Measurements from ENCODE around the gene KCNIP2. TPM values are rescaled to one million over a fixed set of nuclear protein-coding genes. Genes with fewer than 3 reads are reported as not detected.
A peak's percentile ranks its signal among the peaks of the same experiment; 100 is the strongest.

KCNIP2 gene
- total and polyA plus RNA-seq, 2 of the 13 experiments (the other 11 are each of a cell fraction or from before 2014, with no cell fraction given) = 0.42 to 0.70 TPM

DNA sequence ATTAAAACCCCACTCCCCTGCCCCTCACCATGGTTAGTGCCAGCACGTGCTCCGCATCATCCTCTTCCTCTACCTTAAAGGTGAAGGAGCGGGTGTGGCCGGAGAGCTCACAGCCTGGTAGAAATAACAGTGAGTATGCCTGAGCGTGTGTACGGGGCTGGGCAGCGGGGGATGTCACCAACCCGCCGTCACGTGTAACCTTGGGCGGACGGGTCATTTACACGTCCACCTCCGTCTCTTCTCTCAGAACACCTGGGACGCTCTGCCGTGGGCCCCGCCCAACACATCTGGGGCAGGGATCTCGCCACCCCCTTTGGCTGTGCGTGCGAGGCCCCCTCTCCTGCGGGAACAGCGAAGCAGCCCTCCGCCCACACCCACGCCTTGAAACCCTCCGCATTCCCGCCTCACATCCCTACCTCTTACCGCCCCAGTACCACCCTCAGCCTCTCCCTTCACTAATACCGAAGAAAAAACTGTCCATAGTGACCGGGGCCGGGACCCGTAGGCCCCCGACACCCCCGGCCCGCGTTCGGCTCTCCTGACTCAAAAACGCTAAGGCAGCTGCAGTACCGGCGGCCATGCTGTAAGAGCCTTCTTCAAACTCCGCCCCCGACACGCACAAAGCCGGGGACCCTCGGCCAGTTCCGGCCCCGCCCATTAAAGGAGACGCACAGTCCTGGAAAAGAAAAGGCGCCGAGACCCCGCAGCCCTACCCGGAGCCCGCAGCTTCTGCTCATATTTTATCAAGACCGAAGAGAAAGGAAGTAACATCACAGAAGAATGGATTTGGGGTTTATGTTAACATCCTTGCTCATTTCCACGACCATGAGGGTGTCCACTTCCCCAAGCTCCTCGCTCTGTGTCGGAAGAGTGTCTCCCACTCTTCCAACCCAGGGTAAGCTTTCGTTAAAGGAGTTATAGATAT, 60.5 kb downstream of the KCNIP2 start, which contains the start of gene NPM3 (continued):
- TF ChIP-seq, protein P1, sequence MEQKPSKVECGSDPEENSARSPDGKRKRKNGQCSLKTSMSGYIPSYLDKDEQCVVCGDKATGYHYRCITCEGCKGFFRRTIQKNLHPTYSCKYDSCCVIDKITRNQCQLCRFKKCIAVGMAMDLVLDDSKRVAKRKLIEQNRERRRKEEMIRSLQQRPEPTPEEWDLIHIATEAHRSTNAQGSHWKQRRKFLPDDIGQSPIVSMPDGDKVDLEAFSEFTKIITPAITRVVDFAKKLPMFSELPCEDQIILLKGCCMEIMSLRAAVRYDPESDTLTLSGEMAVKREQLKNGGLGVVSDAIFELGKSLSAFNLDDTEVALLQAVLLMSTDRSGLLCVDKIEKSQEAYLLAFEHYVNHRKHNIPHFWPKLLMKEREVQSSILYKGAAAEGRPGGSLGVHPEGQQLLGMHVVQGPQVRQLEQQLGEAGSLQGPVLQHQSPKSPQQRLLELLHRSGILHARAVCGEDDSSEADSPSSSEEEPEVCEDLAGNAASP (CRISPR knock-in tag; IDR thresholded peaks at IDR 0.05; ENCODE audit: borderline replicate concordance) = 0 out of 2 replicates have a peak, but pooled peaks have one; percentile 16
- TF ChIP-seq ZNF674 (CRISPR knock-in tag; IDR thresholded peaks at IDR 0.05; ENCODE audit: low read depth) = no peak
- TF ChIP-seq PHF5A (CRISPR knock-in tag; IDR thresholded peaks at IDR 0.05; ENCODE audit: low read depth, unreplicated experiment) = peak; percentile 27
- TF ChIP-seq, protein P2, sequence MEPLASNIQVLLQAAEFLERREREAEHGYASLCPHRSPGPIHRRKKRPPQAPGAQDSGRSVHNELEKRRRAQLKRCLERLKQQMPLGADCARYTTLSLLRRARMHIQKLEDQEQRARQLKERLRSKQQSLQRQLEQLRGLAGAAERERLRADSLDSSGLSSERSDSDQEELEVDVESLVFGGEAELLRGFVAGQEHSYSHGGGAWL (CRISPR knock-in tag; IDR thresholded peaks at IDR 0.05) = 0 out of 2 replicates have a peak, but pooled peaks have one; percentile 54
- TF ChIP-seq, protein P3, sequence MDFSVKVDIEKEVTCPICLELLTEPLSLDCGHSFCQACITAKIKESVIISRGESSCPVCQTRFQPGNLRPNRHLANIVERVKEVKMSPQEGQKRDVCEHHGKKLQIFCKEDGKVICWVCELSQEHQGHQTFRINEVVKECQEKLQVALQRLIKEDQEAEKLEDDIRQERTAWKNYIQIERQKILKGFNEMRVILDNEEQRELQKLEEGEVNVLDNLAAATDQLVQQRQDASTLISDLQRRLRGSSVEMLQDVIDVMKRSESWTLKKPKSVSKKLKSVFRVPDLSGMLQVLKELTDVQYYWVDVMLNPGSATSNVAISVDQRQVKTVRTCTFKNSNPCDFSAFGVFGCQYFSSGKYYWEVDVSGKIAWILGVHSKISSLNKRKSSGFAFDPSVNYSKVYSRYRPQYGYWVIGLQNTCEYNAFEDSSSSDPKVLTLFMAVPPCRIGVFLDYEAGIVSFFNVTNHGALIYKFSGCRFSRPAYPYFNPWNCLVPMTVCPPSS (IDR thresholded peaks at IDR 0.05) = no peak
- TF ChIP-seq ELF4 (CRISPR knock-in tag; IDR thresholded peaks at IDR 0.05; ENCODE audit: borderline replicate concordance) = no peak
- TF ChIP-seq, protein P4, sequence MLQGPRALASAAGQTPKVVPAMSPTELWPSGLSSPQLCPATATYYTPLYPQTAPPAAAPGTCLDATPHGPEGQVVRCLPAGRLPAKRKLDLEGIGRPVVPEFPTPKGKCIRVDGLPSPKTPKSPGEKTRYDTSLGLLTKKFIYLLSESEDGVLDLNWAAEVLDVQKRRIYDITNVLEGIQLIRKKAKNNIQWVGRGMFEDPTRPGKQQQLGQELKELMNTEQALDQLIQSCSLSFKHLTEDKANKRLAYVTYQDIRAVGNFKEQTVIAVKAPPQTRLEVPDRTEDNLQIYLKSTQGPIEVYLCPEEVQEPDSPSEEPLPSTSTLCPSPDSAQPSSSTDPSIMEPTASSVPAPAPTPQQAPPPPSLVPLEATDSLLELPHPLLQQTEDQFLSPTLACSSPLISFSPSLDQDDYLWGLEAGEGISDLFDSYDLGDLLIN (CRISPR knock-in tag; IDR thresholded peaks at IDR 0.05; ENCODE audit: borderline replicate concordance) = no peak
- 0 out of 2 replicates have a peak, but pooled peaks have one; percentile 73 for TF ChIP-seq ZNF446 (CRISPR knock-in tag; IDR thresholded peaks at IDR 0.05)
- peak; percentile 79 for TF ChIP-seq PHF8 (CRISPR knock-in tag; IDR thresholded peaks at IDR 0.05)
- TF ChIP-seq, protein P5, sequence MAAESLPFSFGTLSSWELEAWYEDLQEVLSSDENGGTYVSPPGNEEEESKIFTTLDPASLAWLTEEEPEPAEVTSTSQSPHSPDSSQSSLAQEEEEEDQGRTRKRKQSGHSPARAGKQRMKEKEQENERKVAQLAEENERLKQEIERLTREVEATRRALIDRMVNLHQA (CRISPR knock-in tag; IDR thresholded peaks at IDR 0.05) = no peak
- 0 out of 2 replicates have a peak, but pooled peaks have one; percentile 59 for TF ChIP-seq NAIF1 (CRISPR knock-in tag; IDR thresholded peaks at IDR 0.05; ENCODE audit: borderline replicate concordance)
- TF ChIP-seq, protein P6, sequence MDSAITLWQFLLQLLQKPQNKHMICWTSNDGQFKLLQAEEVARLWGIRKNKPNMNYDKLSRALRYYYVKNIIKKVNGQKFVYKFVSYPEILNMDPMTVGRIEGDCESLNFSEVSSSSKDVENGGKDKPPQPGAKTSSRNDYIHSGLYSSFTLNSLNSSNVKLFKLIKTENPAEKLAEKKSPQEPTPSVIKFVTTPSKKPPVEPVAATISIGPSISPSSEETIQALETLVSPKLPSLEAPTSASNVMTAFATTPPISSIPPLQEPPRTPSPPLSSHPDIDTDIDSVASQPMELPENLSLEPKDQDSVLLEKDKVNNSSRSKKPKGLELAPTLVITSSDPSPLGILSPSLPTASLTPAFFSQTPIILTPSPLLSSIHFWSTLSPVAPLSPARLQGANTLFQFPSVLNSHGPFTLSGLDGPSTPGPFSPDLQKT (CRISPR knock-in tag; IDR thresholded peaks at IDR 0.05; ENCODE audit: borderline replicate concordance) = no peak
- TF ChIP-seq MEF2D (CRISPR knock-in tag; IDR thresholded peaks at IDR 0.05) = peak; percentile 71; the same call in 1 of the 2 replicates
- TF ChIP-seq, protein P7, sequence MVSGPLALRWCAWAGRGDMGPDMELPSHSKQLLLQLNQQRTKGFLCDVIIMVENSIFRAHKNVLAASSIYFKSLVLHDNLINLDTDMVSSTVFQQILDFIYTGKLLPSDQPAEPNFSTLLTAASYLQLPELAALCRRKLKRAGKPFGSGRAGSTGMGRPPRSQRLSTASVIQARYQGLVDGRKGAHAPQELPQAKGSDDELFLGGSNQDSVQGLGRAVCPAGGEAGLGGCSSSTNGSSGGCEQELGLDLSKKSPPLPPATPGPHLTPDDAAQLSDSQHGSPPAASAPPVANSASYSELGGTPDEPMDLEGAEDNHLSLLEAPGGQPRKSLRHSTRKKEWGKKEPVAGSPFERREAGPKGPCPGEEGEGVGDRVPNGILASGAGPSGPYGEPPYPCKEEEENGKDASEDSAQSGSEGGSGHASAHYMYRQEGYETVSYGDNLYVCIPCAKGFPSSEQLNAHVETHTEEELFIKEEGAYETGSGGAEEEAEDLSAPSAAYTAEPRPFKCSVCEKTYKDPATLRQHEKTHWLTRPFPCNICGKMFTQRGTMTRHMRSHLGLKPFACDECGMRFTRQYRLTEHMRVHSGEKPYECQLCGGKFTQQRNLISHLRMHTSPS (CRISPR knock-in tag; IDR thresholded peaks at IDR 0.05; ENCODE audit: low read depth) = no peak
- TF ChIP-seq TBX2 (CRISPR knock-in tag; IDR thresholded peaks at IDR 0.05; ENCODE audit: borderline replicate concordance) = no peak; the same call in 1 of the 2 replicates
- TF ChIP-seq ZNF550 (CRISPR knock-in tag; IDR thresholded peaks at IDR 0.05; ENCODE audit: borderline replicate concordance) = no peak
- TF ChIP-seq, protein P8, sequence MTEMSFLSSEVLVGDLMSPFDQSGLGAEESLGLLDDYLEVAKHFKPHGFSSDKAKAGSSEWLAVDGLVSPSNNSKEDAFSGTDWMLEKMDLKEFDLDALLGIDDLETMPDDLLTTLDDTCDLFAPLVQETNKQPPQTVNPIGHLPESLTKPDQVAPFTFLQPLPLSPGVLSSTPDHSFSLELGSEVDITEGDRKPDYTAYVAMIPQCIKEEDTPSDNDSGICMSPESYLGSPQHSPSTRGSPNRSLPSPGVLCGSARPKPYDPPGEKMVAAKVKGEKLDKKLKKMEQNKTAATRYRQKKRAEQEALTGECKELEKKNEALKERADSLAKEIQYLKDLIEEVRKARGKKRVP (CRISPR knock-in tag; IDR thresholded peaks at IDR 0.05) = peak in 1 of 2 experiments; percentile 57; a peak in 2 of 4 replicates
